NCI-H345 treated with DMSO at 0.1 percent for 48 hours (cell line): ENCODE data around the gene RNF212.

ENCODE experiments used
- DNase-seq: peaks from one replicate; lab custom pipeline; 2025; ENCODE audit not compliant: unreplicated experiment; lab: John Stamatoyannopoulos, UW

Gene RNF212

GRCh38 chr4:1090465-1091440 is 22.6 kb downstream of the RNF212 start:
- DNase-seq: no peak

DNA sequence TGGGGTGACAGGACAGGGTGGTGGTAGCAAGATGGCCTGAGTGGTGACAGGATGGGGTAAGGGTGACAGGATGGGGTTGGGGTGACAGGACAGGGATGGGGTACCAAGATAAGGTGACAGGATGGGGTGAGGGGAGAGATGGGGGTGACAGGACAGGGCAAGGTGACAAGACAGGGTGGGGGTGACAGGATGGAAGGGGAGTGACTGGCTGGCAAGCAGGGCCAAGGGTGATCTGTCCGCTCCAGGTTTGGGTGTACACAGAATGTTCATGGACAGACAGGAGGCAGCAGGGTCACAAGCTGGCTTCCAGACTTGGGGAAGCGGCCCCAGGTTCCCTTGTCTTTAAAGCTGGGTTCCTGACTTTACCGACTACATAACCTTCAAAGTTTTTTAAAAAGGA is 23.3 kb downstream of the RNF212 start:
- no peak for DNase-seq

DNA sequence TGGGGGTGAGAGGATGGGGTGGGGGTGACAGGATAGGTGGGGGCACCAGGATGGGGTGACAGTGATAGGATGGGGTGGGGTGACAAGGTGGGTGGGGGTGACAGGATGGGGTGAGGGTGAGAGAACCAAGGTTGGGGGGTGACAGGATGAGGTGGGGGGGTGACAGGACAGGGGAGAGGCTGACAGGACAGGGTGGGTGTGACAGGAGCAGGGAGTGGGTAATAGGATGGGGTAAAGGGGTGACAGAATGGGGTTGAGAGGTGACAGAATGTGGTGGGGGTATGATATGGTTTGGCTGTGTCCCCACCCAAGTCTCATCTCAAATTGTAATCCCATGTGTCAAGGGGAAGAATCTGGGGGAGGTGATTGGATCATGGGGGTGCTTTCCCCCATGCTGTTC is 26.0 kb downstream of the RNF212 start:
- DNase-seq: no peak

DNA sequence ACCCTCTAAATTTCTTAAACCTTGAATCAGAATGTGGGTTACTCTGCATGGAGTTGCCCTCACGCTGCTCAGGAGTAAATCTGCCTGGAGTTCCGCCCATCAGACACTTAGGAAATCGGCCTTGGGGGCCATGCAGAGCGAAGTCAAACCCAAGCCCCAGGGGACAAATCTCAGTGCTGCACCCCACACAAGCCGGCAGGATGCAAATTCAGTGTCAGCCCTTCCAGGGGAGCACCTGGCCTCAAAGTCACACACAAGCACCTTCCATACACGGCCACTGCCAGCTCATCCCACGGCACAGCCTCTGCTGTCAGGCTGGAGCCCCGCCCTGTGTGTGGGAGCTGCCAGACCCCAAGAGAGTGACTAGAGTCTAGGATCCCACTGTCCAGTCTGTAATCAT is 27.4 kb downstream of the RNF212 start:
- no peak for DNase-seq

- no peak for DNase-seq
Measured at GRCh38 chr4:1085404-1085799, 28.0 kb downstream of the RNF212 start.

GRCh38 chr4:1084796-1085403 is 28.5 kb downstream of the RNF212 start:
- no peak for DNase-seq

- DNase-seq: no peak
Measured at GRCh38 chr4:1084394-1084793, 29.0 kb downstream of the RNF212 start.

DNA sequence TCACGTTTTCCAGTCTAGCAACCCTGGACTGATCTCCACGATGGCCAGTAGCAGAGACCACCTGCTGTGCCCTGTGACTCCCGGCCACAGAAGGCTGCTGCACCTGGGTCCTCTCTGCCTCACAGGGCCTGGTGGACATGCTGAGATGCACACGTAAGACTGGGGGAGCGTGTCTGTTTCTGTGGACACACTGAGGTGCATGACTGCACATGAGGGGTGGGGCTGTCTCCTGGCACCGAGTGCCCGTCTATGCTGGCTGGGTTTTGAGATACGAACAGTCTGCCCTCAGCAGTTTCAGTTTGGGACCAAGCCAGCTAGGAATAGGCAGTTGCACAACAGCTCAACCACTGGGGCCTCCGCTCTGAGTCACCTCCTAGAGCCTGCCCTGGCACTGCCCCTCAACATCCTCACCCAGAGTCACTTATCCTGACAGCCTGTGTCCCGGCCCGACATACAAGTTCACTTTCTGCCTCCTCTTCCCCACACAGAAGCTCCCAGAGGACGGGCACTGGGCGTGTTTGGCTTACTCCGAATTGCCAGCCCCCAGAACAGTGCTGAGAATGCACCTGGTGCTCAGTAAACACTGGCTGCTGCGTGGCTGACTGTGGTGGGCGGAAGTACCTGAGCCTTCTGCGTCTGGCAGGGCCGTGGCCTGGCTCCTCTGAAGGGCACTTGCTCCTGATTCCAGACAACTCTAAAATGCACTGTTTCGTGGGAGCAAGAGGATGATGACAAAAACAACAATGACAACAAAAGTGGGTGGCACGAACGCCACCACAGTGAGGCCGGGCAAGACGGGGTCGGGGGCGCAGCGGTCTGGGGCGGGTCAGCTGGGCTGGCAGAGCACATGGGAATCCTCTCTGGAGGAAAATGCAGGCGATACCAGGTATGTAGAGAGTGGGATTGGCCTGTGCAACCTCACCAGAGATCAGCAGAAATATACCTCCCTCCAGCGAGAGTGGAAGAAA is 30.9 kb downstream of the RNF212 start:
- peak; percentile 14 for DNase-seq

DNA sequence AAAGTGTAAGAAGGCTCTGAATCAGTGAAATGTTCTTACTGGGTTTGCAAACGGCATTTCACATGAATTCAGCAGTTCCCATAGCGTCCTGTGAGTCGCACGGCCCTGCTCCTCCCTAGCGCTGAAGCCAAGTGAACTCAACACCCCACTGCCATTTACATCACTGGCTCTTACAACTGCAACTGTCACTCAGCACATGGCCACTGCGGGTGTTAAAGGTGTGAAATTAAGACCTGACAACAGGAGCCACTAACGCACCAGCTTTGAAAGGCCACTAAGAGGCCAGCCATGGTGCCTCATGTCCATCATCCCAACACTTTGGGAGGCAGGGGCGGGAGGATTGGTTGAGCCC is 31.7 kb downstream of the RNF212 start:
- DNase-seq: no peak

DNA sequence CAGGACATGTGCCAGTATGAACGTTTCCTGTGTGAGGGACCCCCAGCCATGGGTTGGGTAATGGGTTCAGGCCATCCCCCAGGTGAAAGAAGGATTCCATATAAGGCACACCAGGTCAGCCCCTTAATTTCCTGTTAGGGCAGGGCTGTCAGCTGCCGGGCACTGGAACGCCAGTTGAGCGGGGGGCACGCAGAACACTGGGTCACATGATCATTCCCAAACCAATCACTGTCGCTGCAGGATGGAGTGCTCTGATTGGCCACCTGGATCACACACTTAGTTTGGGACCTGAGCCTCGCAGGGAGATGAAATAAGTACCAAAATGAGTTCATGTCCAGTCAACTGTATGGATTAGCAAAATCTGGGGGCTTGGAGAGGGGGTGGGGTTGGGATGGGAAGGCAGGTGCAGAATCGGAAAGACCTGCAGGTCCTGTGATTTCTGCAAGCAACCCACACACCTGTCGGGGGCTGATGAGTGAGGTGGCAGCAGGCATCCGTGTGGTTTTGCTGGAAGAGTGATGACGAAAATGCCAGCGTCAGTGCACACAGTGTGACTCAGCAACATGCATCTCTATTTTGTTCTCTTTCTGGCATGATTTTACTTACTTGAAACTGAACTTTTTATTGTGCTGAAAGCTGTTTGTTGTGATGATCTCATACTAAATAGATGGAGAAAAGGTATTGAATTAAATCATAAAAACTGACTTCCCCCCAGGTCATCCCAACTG is 32.2 kb downstream of the RNF212 start:
- no peak for DNase-seq

- no peak for DNase-seq
Measured at GRCh38 chr4:1080432-1080831, 32.9 kb downstream of the RNF212 start.

GRCh38 chr4:1079711-1080265 is 33.6 kb downstream of the RNF212 start:
- no peak for DNase-seq

- DNase-seq: no peak
Measured at GRCh38 chr4:1078490-1078889, 34.9 kb downstream of the RNF212 start.

- DNase-seq: no peak
Measured at GRCh38 chr4:1077711-1078477, 35.5 kb downstream of the RNF212 start.

GRCh38 chr4:1075809-1076699 is 37.3 kb downstream of the RNF212 start:
- no peak for DNase-seq

GRCh38 chr4:1075225-1075624 is 38.1 kb downstream of the RNF212 start:
- no peak for DNase-seq

GRCh38 chr4:1074077-1074476 is 39.3 kb downstream of the RNF212 start:
- no peak for DNase-seq

GRCh38 chr4:1072830-1073446 is 40.4 kb downstream of the RNF212 start:
- no peak for DNase-seq
